Stimulated activated memory B cell treated with anti-CD40 and anti-IgM and Interleukin-4, amounts not matched to agents 10 μg/mL and 1 μg/mL and 100 μg/mL, for 72 hours (primary cell): ENCODE results near the gene CAPN9.

Source experiments
- ATAC-seq: fragments of 150-1000 bp; cut with Tn5 transposase; 2 replicates; pipeline ENCODE4 v1.10.0; 2021
- H3K27ac Mint-ChIP-seq: one replicate; pipeline ENCODE4 v1.8.0; 2022; ENCODE audit warnings: mild to moderate bottlenecking, mixed read lengths
- H3K27me3 Mint-ChIP-seq: one replicate; pipeline ENCODE4 v1.8.0; 2022; ENCODE audit warnings: mixed read lengths
- H3K36me3 Mint-ChIP-seq: one replicate; pipeline ENCODE4 v1.8.0; 2022; ENCODE audit warnings: mixed read lengths
- H3K4me1 Mint-ChIP-seq: one replicate; pipeline ENCODE4 v1.8.0; 2022; ENCODE audit warnings: mixed read lengths
- H3K4me3 Mint-ChIP-seq: one replicate; pipeline ENCODE4 v1.8.0; 2022; ENCODE audit warnings: mild to moderate bottlenecking, moderate library complexity, mixed read lengths
- H3K9me3 Mint-ChIP-seq: one replicate; pipeline ENCODE4 v1.8.0; 2022; ENCODE audit warnings: mixed read lengths

Gene CAPN9

GRCh38 chr1:230808281-230808872, 61.2 kb downstream of the CAPN9 start:
- Mint-ChIP-seq H3K36me3 (no peaks in the 10 kb centered on the region), H3K27ac (no peak overlapping the region)

DNA sequence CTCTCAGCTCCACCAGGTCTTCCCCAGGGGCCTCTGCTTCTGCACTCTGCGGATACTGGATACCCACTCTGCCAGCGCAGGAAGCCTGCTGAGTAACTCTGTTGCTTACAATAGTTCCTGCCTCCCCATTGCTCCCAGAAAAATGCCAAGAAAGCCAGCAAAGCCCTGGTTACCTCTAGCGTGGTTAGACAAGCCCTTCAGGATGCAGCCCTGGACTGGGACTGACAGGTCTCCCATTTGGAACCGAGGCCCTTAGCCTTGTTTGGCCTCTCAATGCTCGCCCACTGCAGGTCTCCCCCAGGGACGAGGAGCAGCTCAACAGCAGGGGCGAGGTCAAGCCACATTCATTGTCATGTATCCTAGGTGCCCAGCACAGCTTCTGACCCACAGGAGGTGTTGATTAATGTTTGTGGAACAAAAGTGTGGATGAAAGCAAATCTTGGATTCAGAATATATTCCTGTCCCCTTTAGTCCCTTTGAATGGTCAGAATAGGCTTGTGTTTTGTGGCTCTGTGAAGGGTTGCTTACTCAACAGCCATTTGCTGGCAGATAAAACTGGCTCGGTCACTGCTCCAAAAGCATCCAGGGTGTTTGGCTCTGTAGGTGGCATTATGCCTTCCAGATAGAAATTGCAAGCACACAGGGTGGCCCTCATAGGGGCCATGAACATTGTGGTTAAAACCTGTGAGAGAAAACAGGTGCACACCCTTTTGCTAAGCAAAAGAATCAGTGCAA, 62.2 kb downstream of the CAPN9 start:
- ATAC-seq, result no peak
- H3K4me1 Mint-ChIP-seq, result no peaks in the 10 kb centered on the region
- H3K4me3 Mint-ChIP-seq, result no peak overlapping the region
- peaks cover 19% of the 10 kb centered on the region for H3K9me3 Mint-ChIP-seq
- H3K36me3 Mint-ChIP-seq, result no peaks in the 10 kb centered on the region
- H3K27ac Mint-ChIP-seq, result no peak overlapping the region
- H3K27me3 Mint-ChIP-seq, result no peaks in the 10 kb centered on the region

More at GRCh38 chr1:230808281-230808872, 61.2 kb downstream of the CAPN9 start:
- Mint-ChIP-seq H3K27me3 (no peaks in the 10 kb centered on the region), H3K4me1 (no peaks in the 10 kb centered on the region), H3K9me3 (peaks cover 14% of the 10 kb centered on the region), H3K4me3 (no peak overlapping the region)
- peak; percentile 50 for ATAC-seq

DNA sequence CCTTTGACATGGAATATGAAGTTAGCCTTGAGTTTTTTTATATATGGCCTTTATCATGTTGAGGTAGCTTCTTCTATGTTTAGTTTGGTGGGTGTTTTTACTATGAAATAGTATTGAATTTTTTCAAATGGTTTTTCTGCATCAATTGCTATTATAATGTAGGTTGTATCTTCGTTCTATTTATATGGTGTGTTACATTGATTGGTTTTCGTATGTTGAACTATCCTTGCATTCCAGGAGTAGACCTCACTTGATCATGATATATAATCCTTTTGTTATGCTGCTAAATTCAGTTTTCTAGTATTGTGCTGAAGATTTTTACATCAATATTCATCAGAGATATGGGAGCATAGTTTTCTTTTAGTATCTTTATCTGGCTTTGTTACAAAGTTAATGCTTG, 65.4 kb downstream of the CAPN9 start:
- ATAC-seq, result no peak
- peaks cover 5% of the 10 kb centered on the region for H3K27me3 Mint-ChIP-seq
- H3K4me1 Mint-ChIP-seq, result no peaks in the 10 kb centered on the region
- no peak overlapping the region for H3K27ac Mint-ChIP-seq
- no peaks in the 10 kb centered on the region for H3K36me3 Mint-ChIP-seq
- no peak overlapping the region for H3K4me3 Mint-ChIP-seq
- peaks cover 13% of the 10 kb centered on the region for H3K9me3 Mint-ChIP-seq

- Mint-ChIP-seq H3K36me3 (no peaks in the 10 kb centered on the region), H3K9me3 (peaks cover 13% of the 10 kb centered on the region), H3K4me1 (no peaks in the 10 kb centered on the region), H3K4me3 (no peak overlapping the region), H3K27ac (no peak overlapping the region), H3K27me3 (peaks cover 18% of the 10 kb centered on the region)
- ATAC-seq, result no peak
These were observed 67.9 kb downstream of the CAPN9 start for GRCh38 chr1:230814949-230815692.

DNA sequence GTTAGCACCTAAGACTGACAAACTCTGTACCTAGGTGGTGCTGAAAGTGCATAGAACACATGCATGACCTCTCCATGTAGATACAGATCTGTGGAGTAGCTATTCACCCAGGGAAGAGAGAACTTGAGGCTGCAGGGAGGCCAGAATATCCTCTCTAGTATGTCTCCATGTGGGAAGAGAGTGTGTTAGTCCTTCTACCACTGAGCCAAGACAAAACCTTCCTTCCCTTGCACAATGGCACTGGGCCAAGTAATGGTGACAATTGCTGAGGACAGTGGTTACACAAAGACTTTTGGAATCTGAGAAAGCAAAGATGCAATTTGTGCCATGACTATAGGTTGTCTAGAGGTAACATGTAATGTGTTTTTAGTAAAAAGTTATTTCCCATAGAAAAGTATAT, 68.8 kb downstream of the CAPN9 start:
- Mint-ChIP-seq H3K27ac (no peak overlapping the region), H3K36me3 (no peaks in the 10 kb centered on the region), H3K27me3 (peaks cover 24% of the 10 kb centered on the region), H3K4me3 (no peak overlapping the region), H3K9me3 (peaks cover 13% of the 10 kb centered on the region), H3K4me1 (no peaks in the 10 kb centered on the region)
- ATAC-seq, result no peak

DNA sequence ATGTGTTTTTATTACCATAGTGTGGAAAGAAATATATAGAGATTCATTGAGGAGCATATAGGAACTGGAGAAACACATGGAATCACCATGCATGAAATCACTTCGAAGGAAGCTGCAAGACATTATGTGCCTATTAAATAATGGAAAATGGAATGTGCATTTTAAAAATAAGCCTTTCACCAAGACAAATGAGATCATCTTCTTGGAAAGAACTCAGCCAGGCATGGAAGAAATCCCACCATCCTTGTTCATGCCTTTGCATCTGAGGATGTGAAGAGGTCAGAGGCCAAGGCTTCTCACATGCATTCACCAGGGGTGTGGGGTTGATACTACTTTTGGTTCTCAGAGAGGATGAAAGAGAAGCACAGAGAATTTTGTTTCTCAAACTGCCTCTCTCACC, 71.2 kb downstream of the CAPN9 start:
- Mint-ChIP-seq H3K9me3 (peaks cover 5% of the 10 kb centered on the region), H3K27ac (no peak overlapping the region), H3K4me1 (no peaks in the 10 kb centered on the region), H3K36me3 (no peaks in the 10 kb centered on the region), H3K4me3 (no peak overlapping the region), H3K27me3 (peaks cover 36% of the 10 kb centered on the region)
- ATAC-seq, result no peak

- Mint-ChIP-seq H3K27ac (no peak overlapping the region), H3K4me3 (no peak overlapping the region), H3K4me1 (no peaks in the 10 kb centered on the region), H3K9me3 (peaks cover under 1% of the 10 kb centered on the region), H3K36me3 (no peaks in the 10 kb centered on the region), H3K27me3 (peaks cover 36% of the 10 kb centered on the region)
- no peak for ATAC-seq
These were observed 71.7 kb downstream of the CAPN9 start for GRCh38 chr1:230818901-230819300.

- Mint-ChIP-seq H3K4me1 (no peaks in the 10 kb centered on the region), H3K27ac (no peak overlapping the region), H3K9me3 (no peaks in the 10 kb centered on the region), H3K36me3 (no peaks in the 10 kb centered on the region), H3K4me3 (no peak overlapping the region), H3K27me3 (peaks cover 36% of the 10 kb centered on the region)
- no peak for ATAC-seq
These were observed 72.8 kb downstream of the CAPN9 start for GRCh38 chr1:230819976-230820375.

DNA sequence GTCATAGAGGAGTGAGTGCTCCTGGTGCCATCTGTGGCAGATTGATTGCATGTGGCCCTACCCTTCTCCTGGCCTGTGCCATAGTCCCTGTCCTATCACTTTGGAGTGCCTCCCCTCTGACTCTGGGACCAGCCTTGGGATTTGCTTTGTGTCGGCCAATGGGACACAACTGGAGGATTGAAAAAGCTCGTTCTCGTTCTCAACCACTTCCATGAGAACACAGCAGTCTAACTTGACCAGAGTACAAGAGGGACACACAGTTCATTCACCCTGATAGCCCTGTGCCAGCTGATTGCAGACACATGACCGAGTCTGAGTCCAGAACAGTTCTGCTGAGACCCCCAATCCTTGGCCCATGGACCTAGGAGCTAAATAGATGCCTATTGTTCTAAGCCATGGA, 73.4 kb downstream of the CAPN9 start:
- ATAC-seq, result no peak
- no peaks in the 10 kb centered on the region for H3K4me1 Mint-ChIP-seq
- no peaks in the 10 kb centered on the region for H3K9me3 Mint-ChIP-seq
- H3K36me3 Mint-ChIP-seq, result no peaks in the 10 kb centered on the region
- H3K27me3 Mint-ChIP-seq, result peaks cover 36% of the 10 kb centered on the region
- H3K4me3 Mint-ChIP-seq, result no peak overlapping the region
- H3K27ac Mint-ChIP-seq, result no peak overlapping the region

- Mint-ChIP-seq H3K4me3 (no peak overlapping the region), H3K36me3 (no peaks in the 10 kb centered on the region), H3K27me3 (peaks cover 36% of the 10 kb centered on the region), H3K27ac (no peak overlapping the region), H3K4me1 (no peaks in the 10 kb centered on the region), H3K9me3 (no peaks in the 10 kb centered on the region)
- ATAC-seq, result no peak
These were observed 74.2 kb downstream of the CAPN9 start for GRCh38 chr1:230821346-230821745.

GRCh38 chr1:230822092-230822581, 74.9 kb downstream of the CAPN9 start:
- peaks cover 35% of the 10 kb centered on the region for H3K27me3 Mint-ChIP-seq
- H3K4me3 Mint-ChIP-seq, result no peak overlapping the region
- no peak overlapping the region for H3K27ac Mint-ChIP-seq
- no peaks in the 10 kb centered on the region for H3K9me3 Mint-ChIP-seq
- ATAC-seq, result no peak
- no peaks in the 10 kb centered on the region for H3K36me3 Mint-ChIP-seq
- no peaks in the 10 kb centered on the region for H3K4me1 Mint-ChIP-seq

DNA sequence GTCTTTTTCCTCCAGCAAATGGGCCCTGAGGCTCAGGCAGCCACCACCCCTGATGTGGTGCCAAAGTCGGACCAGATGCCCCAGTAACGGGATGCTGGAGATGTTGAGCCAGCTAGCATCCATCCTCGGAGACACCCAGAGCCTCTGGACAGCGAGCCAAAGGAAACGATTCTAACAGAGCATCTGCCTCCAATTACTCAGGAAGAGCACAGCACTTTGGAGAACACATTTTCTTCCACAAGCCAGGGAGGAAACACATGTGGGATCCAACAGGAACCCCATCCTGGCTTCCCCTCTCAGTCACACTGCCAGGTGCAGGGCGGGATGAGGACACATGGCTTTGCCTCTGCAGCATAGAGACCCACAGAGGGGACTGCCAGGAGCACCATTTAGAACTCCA, 76.2 kb downstream of the CAPN9 start:
- no peak overlapping the region for H3K4me3 Mint-ChIP-seq
- ATAC-seq, result no peak
- no peaks in the 10 kb centered on the region for H3K4me1 Mint-ChIP-seq

DNA sequence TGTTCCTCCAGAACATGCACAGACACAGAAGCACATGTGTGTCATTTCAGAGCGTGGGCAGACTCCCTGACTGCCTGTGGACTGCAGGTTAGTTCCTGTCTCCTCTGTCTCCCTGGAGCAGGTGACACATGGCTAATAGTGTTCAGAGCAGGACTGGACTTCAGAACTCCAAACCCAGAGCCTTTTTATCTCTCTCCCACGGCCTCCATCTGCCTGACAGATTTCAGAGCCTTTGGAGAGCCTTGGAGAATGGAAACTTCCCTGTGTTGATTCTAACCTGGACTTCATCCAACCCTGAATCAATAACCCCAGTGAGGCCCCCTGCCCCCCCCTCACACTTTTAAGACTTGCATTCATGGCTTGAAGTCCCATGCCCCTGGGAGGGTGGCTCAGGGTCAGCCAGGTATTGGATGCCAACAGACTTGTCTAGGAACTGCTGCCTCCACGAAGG, 76.8 kb downstream of the CAPN9 start:
- ATAC-seq, result no peak
- Mint-ChIP-seq H3K9me3 (no peaks in the 10 kb centered on the region), H3K27ac (no peak overlapping the region), H3K36me3 (no peaks in the 10 kb centered on the region), H3K27me3 (peaks cover 18% of the 10 kb centered on the region), H3K4me3 (no peak overlapping the region), H3K4me1 (no peaks in the 10 kb centered on the region)

More for the DNA sequence above, 76.2 kb downstream of the CAPN9 start:
- Mint-ChIP-seq H3K36me3 (no peaks in the 10 kb centered on the region), H3K27me3 (peaks cover 22% of the 10 kb centered on the region), H3K27ac (no peak overlapping the region), H3K9me3 (no peaks in the 10 kb centered on the region)

- Mint-ChIP-seq H3K4me3 (no peak overlapping the region), H3K36me3 (no peaks in the 10 kb centered on the region)
These were observed 77.3 kb downstream of the CAPN9 start for GRCh38 chr1:230824551-230824918.

GRCh38 chr1:230824919-230825721, 77.9 kb downstream of the CAPN9 start:
- no peak overlapping the region for H3K27ac Mint-ChIP-seq
- ATAC-seq, result no peak

More at GRCh38 chr1:230824551-230824918, 77.3 kb downstream of the CAPN9 start:
- peaks cover 18% of the 10 kb centered on the region for H3K27me3 Mint-ChIP-seq
- no peaks in the 10 kb centered on the region for H3K4me1 Mint-ChIP-seq
- no peaks in the 10 kb centered on the region for H3K9me3 Mint-ChIP-seq
- H3K27ac Mint-ChIP-seq, result no peak overlapping the region
- no peak for ATAC-seq

More at GRCh38 chr1:230824919-230825721, 77.9 kb downstream of the CAPN9 start:
- Mint-ChIP-seq H3K4me1 (no peaks in the 10 kb centered on the region), H3K4me3 (no peak overlapping the region), H3K27me3 (peaks cover 18% of the 10 kb centered on the region), H3K36me3 (no peaks in the 10 kb centered on the region), H3K9me3 (no peaks in the 10 kb centered on the region)
